A549 (cell line): ENCODE results near the gene MSI2. TPM values are rescaled to one million over a fixed set of nuclear protein-coding genes. Genes with fewer than 3 reads are reported as not detected.

Experiments used
- ATAC-seq, 2 experiments: fragments of 200-7000 bp in 1 of 2; fragments of >200 bp in 1 of 2; cut with Nextera tagmentation in 1 of 2; cut with Tn5 transposase in 1 of 2; 3 replicates each; pipeline versions ENCODE4 v1.8.0 to v1.9.1; 2018 to 2020; ENCODE audit warnings: mild to moderate bottlenecking in 1 of 2, moderate library complexity in 1 of 2
- CTCF ChIA-PET: fragments of 300-600 bp; sonication (Branson Sonifier 250); formaldehyde crosslinking; extraction: SDS; loops from one replicate; lab custom pipeline; 2021; ENCODE audit warnings: antibody characterized with exemption, inconsistent platforms; lab: Yijun Ruan, JAX
- POLR2A ChIA-PET: fragments of 350-600 bp; formaldehyde crosslinking; extraction: SDS; loops from one replicate; lab custom pipeline; 2021; ENCODE audit warnings: antibody characterized with exemption, inconsistent platforms; lab: Yijun Ruan, JAX
- DNase-seq, 2 experiments: peaks; one replicate each; pipeline versions ENCODE4 v3.0.0 to v3.0.0-alpha.2; 2011 to 2016; ENCODE audit warnings: low read depth in 1 of 2, low spot score in 1 of 2
- FAIRE-seq: peaks from 2 replicates; lab custom pipeline; 2011; peaks lifted over from hg19 to GRCh38; lab: Jason Lieb, UNC
- H3K27ac ChIP-seq, 2 experiments: fragments of >200 bp; sonication (Bioruptor Twin); formaldehyde crosslinking; 3 replicates each; pipeline ENCODE4 v1.5.1; 2016 to 2017
- H3K4me1 ChIP-seq: fragments of >200 bp; sonication (Bioruptor Twin); formaldehyde crosslinking; 3 replicates; pipeline ENCODE4 v1.6.1; 2016
- H3K4me2 ChIP-seq: fragments of >200 bp; sonication (Bioruptor Twin); formaldehyde crosslinking; 3 replicates; pipeline ENCODE4 v1.6.1; 2016
- H3K4me3 ChIP-seq: fragments of >200 bp; sonication (Bioruptor Twin); formaldehyde crosslinking; 3 replicates; pipeline ENCODE4 v1.5.1; 2016
- H3K9me3 ChIP-seq: fragments of >200 bp; sonication (Bioruptor Twin); formaldehyde crosslinking; 3 replicates; pipeline ENCODE4 v1.6.1; 2016
- CBX2 ChIP-seq: fragments of 200-600 bp; sonication (generic); IDR thresholded peaks from 2 replicates; pipeline ENCODE4 v1.6.1; 2016; ENCODE audit warnings: low read depth, mild to moderate bottlenecking, borderline replicate concordance
- CBX8 ChIP-seq: fragments of 200-600 bp; sonication (generic); IDR thresholded peaks from 2 replicates; pipeline ENCODE4 v1.6.1; 2016
- EHF ChIP-seq: fragments of 250-450 bp; sonication (Bioruptor Pico); IDR thresholded peaks from 2 replicates; pipeline ENCODE4 v1.5.0; 2020; ENCODE audit warnings: mild to moderate bottlenecking
- ELK1 ChIP-seq: fragments of 150-350 bp; IDR thresholded peaks from 2 replicates; pipeline ENCODE4 v1.6.1; 2014; ENCODE audit warnings: low read depth, mild to moderate bottlenecking, low read length
- ESRRA ChIP-seq: fragments of 150-350 bp; IDR thresholded peaks from 2 replicates; pipeline ENCODE4 v1.6.1; 2014; ENCODE audit warnings: mild to moderate bottlenecking, low read length, borderline replicate concordance
- FOSB ChIP-seq: fragments of 250-450 bp; sonication (Bioruptor Pico); IDR thresholded peaks from 2 replicates; pipeline ENCODE4 v1.5.0; 2020; ENCODE audit warnings: mild to moderate bottlenecking, moderate library complexity
- HDAC2 ChIP-seq: fragments of 200-600 bp; sonication (generic); IDR thresholded peaks from 2 replicates; pipeline ENCODE4 v1.6.1; 2016
- HOXB13 ChIP-seq: fragments of 250-450 bp; sonication (Bioruptor Pico); IDR thresholded peaks from 2 replicates; pipeline ENCODE4 v1.5.0; 2020; ENCODE audit warnings: low read depth, mild to moderate bottlenecking, moderate library complexity
- HOXB5 ChIP-seq: fragments of 250-450 bp; sonication (Bioruptor Pico); IDR thresholded peaks from 2 replicates; pipeline ENCODE4 v1.5.0; 2020; ENCODE audit warnings: mild to moderate bottlenecking, moderate library complexity
- JUN ChIP-seq, 2 experiments: fragments of >200 bp; sonication (Bioruptor Twin); formaldehyde crosslinking; IDR thresholded peaks; 2 replicates in 1 of 2; 3 replicates in 1 of 2; pipeline ENCODE4 v1.6.1; 2016 to 2017
- JUNB ChIP-seq: fragments of >200 bp; sonication (Bioruptor Twin); formaldehyde crosslinking; IDR thresholded peaks from 2 replicates; pipeline ENCODE4 v1.6.1; 2016
- KDM5A ChIP-seq: fragments of 200-600 bp; sonication (generic); IDR thresholded peaks from 2 replicates; pipeline ENCODE4 v1.6.1; 2016; ENCODE audit warnings: antibody characterized with exemption, mild to moderate bottlenecking
- MAFK ChIP-seq: fragments of 450-650 bp; IDR thresholded peaks from 2 replicates; pipeline ENCODE4 v1.6.1; 2014; ENCODE audit not compliant: partially characterized antibody
- MAZ ChIP-seq: fragments of 150-350 bp; IDR thresholded peaks from 2 replicates; pipeline ENCODE4 v1.6.1; 2014; ENCODE audit warnings: antibody characterized with exemption, low read depth, low read length, borderline replicate concordance
- MYC ChIP-seq: IDR thresholded peaks from 2 replicates; pipeline ENCODE4 v1.6.1; 2012; ENCODE audit warnings: mild to moderate bottlenecking, inconsistent platforms, low read length, improper control_type of control experiment, borderline replicate concordance
- NR3C1 ChIP-seq: fragments of >200 bp; sonication (Bioruptor Twin); formaldehyde crosslinking; IDR thresholded peaks from 3 replicates; pipeline ENCODE4 v1.6.1; 2017
- PHF8 ChIP-seq: fragments of 200-600 bp; sonication (generic); IDR thresholded peaks from 2 replicates; pipeline ENCODE4 v1.6.1; 2016; ENCODE audit warnings: low read depth, mild to moderate bottlenecking, antibody characterized with exemption, moderate library complexity, borderline replicate concordance
- POLR2A ChIP-seq: IDR thresholded peaks from 2 replicates; pipeline ENCODE4 v1.6.1; 2012; ENCODE audit warnings: mild to moderate bottlenecking, low read length
- POLR2AphosphoS2 ChIP-seq: conservative IDR thresholded peaks from 2 replicates; pipeline ENCODE4 v1.6.1; 2012; ENCODE audit warnings: low read length, improper control_type of control experiment, inconsistent platforms
- RAD21 ChIP-seq, 2 experiments: fragments of >200 bp in 1 of 2; sonication (Bioruptor Twin) in 1 of 2; formaldehyde crosslinking in 1 of 2; IDR thresholded peaks in 1 of 2; conservative IDR thresholded peaks in 1 of 2; 2 replicates in 1 of 2; 3 replicates in 1 of 2; pipeline ENCODE4 v1.6.1; 2012 to 2018; ENCODE audit warnings: inconsistent platforms in 1 of 2
- SMC3 ChIP-seq: fragments of >200 bp; sonication (Bioruptor Twin); formaldehyde crosslinking; IDR thresholded peaks from 3 replicates; pipeline ENCODE4 v1.6.1; 2018; ENCODE audit warnings: inconsistent platforms
- SREBF2 ChIP-seq: fragments of 450-650 bp; IDR thresholded peaks from 2 replicates; pipeline ENCODE4 v1.6.1; 2014; ENCODE audit warnings: mild to moderate bottlenecking, moderate library complexity
- ZC3H11A ChIP-seq: fragments of 450-650 bp; IDR thresholded peaks from 2 replicates; pipeline ENCODE4 v1.6.1; 2014; ENCODE audit warnings: antibody characterized with exemption, mild to moderate bottlenecking
- ZFP36 ChIP-seq: fragments of 450-650 bp; IDR thresholded peaks from 2 replicates; pipeline ENCODE4 v1.6.1; 2014; ENCODE audit warnings: borderline replicate concordance; ENCODE audit not compliant: partially characterized antibody
- ZSCAN20 ChIP-seq: fragments of 250-450 bp; sonication (Bioruptor Pico); IDR thresholded peaks from 2 replicates; pipeline ENCODE4 v1.8.0; 2022; ENCODE audit warnings: mild to moderate bottlenecking, moderate library complexity
- WGBS: methylation state at CpG from one replicate; pipeline ENCODE4 v1.1.6; 2017; ENCODE audit errors: missing lambda C conversion rate; 5-methylcytosine and 5-hydroxymethylcytosine counted together
- polyA plus RNA-seq, 4 experiments: library from polyadenylated mRNA; depleted of rRNA in 3 of 4; stranded (reverse); fragments of >200 nt; fragmentation: RNase III in 1 of 4; extraction: RNeasy Plus Mini Kit Qiagen cat#74134 plus additional on column Dnase treatment in 1 of 4; gene quantifications; 2 replicates in 3 of 4; 3 replicates in 1 of 4; pipeline ENCODE4 v1.2.3, GENCODE V29; 2011 to 2017
- TF ChIP-seq, protein P1 (sequence below): fragments of >200 bp; sonication (Bioruptor Twin); formaldehyde crosslinking; IDR thresholded peaks from 3 replicates; pipeline ENCODE4 v1.5.1; 2016
- TF ChIP-seq, protein P2 (sequence below): IDR thresholded peaks from 2 replicates; pipeline ENCODE4 v1.6.1; 2012; ENCODE audit warnings: low read depth, borderline replicate concordance
- TF ChIP-seq, protein P3 (sequence below): IDR thresholded peaks from 2 replicates; pipeline ENCODE4 v1.6.1; 2012

MSI2 gene
- polyA plus RNA-seq, 2 of the 4 experiments (the other 2 are of a cell fraction) = 43.6 to 44.4 TPM

- ATAC-seq (peak; percentile 93 to 99), DNase-seq (peak; percentile 81 to 95), FAIRE-seq (no peak)
- Histone ChIP-seq H3K4me1 (peaks cover 14% of the 10 kb centered on the region), H3K4me3 (no peak overlapping the region), H3K27ac (peak overlapping the region; percentile 36 to 48; a peak in 4 of 6 replicates), H3K4me2 (peak overlapping the region; percentile 26; the same call in 1 of the 3 replicates), H3K9me3 (no peaks in the 10 kb centered on the region)
- 43% methylated on average over 21 of the region's 21 CpGs for WGBS
- no peak for TF ChIP-seq MAZ
- peak; percentile 93 to 96 for TF ChIP-seq RAD21 (conservative IDR thresholded peaks at IDR 0.05 in 1 of 2, IDR thresholded peaks at IDR 0.05 in 1 of 2)
- TF ChIP-seq JUNB = no peak
- TF ChIP-seq, protein P1, sequence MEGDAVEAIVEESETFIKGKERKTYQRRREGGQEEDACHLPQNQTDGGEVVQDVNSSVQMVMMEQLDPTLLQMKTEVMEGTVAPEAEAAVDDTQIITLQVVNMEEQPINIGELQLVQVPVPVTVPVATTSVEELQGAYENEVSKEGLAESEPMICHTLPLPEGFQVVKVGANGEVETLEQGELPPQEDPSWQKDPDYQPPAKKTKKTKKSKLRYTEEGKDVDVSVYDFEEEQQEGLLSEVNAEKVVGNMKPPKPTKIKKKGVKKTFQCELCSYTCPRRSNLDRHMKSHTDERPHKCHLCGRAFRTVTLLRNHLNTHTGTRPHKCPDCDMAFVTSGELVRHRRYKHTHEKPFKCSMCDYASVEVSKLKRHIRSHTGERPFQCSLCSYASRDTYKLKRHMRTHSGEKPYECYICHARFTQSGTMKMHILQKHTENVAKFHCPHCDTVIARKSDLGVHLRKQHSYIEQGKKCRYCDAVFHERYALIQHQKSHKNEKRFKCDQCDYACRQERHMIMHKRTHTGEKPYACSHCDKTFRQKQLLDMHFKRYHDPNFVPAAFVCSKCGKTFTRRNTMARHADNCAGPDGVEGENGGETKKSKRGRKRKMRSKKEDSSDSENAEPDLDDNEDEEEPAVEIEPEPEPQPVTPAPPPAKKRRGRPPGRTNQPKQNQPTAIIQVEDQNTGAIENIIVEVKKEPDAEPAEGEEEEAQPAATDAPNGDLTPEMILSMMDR = peak; percentile 98
- TF ChIP-seq SMC3 = peak; percentile 97
- TF ChIP-seq MAFK = peak; percentile 55
- TF ChIP-seq ESRRA = peak; percentile 99
- ChIA-PET CTCF (interaction anchor here (0.6 to 10.8 kb wide), 116 partner anchors 8 to 559 kb away, joined by 3 to 104 read pairs (median 4); partner anchors contain the start of gene CCDC182), POLR2A (interaction anchor here (1.1 kb wide), 1 partner anchor 429 kb away, joined by 3 read pairs; no protein-coding TSS in a partner anchor)
Measured at GRCh38 chr17:57671667-57672632, 415.6 kb downstream of the MSI2 start.

DNA sequence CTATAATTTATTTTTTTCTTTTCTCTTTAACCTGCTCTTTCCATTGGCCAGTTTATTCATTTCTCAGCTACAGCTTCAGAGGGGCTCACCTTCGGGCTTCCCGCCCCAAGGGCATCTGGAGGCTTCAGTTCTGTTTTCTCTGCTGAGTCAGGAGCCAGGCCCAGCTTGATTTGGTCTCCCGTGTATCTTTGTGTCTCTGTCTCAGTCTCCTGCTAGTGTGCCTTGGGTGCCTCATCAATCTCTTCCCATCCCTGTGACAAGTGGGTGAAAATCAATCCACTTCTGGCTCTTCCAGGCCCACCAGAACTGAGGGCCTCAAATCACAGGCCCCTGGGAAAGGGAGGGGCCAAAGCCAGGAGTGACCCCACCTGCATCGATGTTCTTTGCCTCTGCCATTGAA, 416.6 kb downstream of the MSI2 start:
- CTCF ChIA-PET = interaction anchor here (0.6 to 10.8 kb wide), 38 partner anchors 11 to 522 kb away, joined by 3 to 104 read pairs (median 7); partner anchors contain the start of gene CCDC182
- WGBS = 88% methylated on average over 4 of the region's 4 CpGs
- H3K4me3 ChIP-seq = no peak overlapping the region
- TF ChIP-seq CBX8 (no peak), HOXB13 (CRISPR knock-in tag) (no peak), HDAC2 (no peak), HOXB5 (CRISPR knock-in tag) (no peak), CBX2 (no peak)
- FAIRE-seq = no peak
- 0 out of 6 replicates have a peak overlapping the region, but pooled peaks of 1 of the 2 experiments have one; percentile 5 for H3K27ac ChIP-seq
- H3K4me2 ChIP-seq = no peak overlapping the region
- ATAC-seq = no peak
- DNase-seq = no peak
- H3K9me3 ChIP-seq = no peaks in the 10 kb centered on the region
- peaks cover 14% of the 10 kb centered on the region for H3K4me1 ChIP-seq
- POLR2A ChIA-PET = no interaction called here

DNA sequence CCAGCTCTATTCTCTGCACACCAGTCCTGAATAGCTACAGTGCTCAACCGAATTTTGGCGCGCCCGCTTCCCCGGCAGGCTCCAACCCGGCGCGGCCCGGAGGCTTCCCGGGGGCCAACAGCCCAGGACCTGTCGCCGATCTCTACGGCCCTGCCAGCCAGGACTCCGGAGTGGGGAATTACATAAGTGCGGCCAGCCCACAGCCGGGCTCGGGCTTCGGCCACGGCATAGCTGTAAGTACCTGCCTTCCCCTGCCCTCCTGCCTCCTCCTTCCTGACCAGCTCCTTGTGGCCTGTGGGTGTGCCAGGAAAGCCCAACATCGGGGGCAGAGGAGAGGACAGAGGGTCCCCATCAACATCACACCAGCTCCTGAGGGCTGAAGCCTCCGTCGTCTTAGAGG, 418.6 kb downstream of the MSI2 start:
- TF ChIP-seq, protein P2, sequence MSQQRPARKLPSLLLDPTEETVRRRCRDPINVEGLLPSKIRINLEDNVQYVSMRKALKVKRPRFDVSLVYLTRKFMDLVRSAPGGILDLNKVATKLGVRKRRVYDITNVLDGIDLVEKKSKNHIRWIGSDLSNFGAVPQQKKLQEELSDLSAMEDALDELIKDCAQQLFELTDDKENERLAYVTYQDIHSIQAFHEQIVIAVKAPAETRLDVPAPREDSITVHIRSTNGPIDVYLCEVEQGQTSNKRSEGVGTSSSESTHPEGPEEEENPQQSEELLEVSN = no peak
- TF ChIP-seq EHF (no peak), ZFP36 (no peak), MAZ (no peak), FOSB (no peak), ZC3H11A (no peak), SMC3 (no peak), PHF8 (no peak), MYC (no peak), KDM5A (no peak), POLR2AphosphoS2 (no peak), NR3C1 (no peak), SREBF2 (no peak), ZSCAN20 (CRISPR knock-in tag) (no peak), POLR2A (no peak), JUN (IDR thresholded peaks at IDR 0.05) (no peak), ELK1 (no peak)
- TF ChIP-seq, protein P3, sequence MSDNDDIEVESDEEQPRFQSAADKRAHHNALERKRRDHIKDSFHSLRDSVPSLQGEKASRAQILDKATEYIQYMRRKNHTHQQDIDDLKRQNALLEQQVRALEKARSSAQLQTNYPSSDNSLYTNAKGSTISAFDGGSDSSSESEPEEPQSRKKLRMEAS = no peak
- no peak overlapping the region for H3K4me2 ChIP-seq
- H3K4me3 ChIP-seq = no peak overlapping the region
- DNase-seq (no peak), FAIRE-seq (no peak), ATAC-seq (no peak)
- peaks cover 14% of the 10 kb centered on the region for H3K4me1 ChIP-seq
- WGBS = 87% methylated on average over 20 of the region's 22 CpGs
- H3K27ac ChIP-seq = no peak overlapping the region
- ChIA-PET POLR2A (no interaction called here), CTCF (interaction anchor here (1.3 to 10.8 kb wide), 4 partner anchors 20 to 432 kb away, joined by 3 to 104 read pairs (median 44); no protein-coding TSS in a partner anchor)
- H3K9me3 ChIP-seq = no peaks in the 10 kb centered on the region
